GM23338 (cell line): ENCODE measurements around the gene DPPA4. TPM values are rescaled to one million over a fixed set of nuclear protein-coding genes. Genes with fewer than 3 reads are reported as not detected.
A peak's percentile ranks its signal among the peaks of the same experiment; 100 is the strongest.

Source experiments
- ATAC-seq: fragments of 200-7000 bp; cut with Tn5 transposase; 3 replicates; pipeline ENCODE4 v1.9.1; 2020
- DNase-seq: peaks from one replicate; pipeline ENCODE4 v3.0.0-alpha.2; 2015; ENCODE audit warnings: low spot score
- H2AFZ ChIP-seq: fragments of 200-600 bp; sonication (generic); 2 replicates; pipeline ENCODE4 v1.8.0; 2016; ENCODE audit warnings: antibody characterized with exemption, mild to moderate bottlenecking, moderate library complexity
- H3F3A ChIP-seq: fragments of 200-600 bp; sonication (generic); replicated peaks from 2 replicates; pipeline ENCODE4 v1.8.0; 2017; ENCODE audit warnings: antibody characterized with exemption, mixed run types, low read depth
- H3K27ac ChIP-seq: fragments of 200-600 bp; sonication (generic); 2 replicates; pipeline ENCODE4 v1.6.1; 2016; ENCODE audit warnings: low read depth
- H3K27me3 ChIP-seq: fragments of 200-600 bp; sonication (generic); 2 replicates; pipeline ENCODE4 v1.8.0; 2016; ENCODE audit warnings: mild to moderate bottlenecking, mixed run types, moderate library complexity; ENCODE audit not compliant: insufficient read depth
- H3K36me3 ChIP-seq: fragments of 200-600 bp; sonication (generic); 2 replicates; pipeline ENCODE4 v1.8.0; 2016; ENCODE audit warnings: mild to moderate bottlenecking; ENCODE audit not compliant: insufficient read depth
- H3K4me1 ChIP-seq: fragments of 200-600 bp; sonication (generic); 2 replicates; pipeline ENCODE4 v1.8.0; 2016; ENCODE audit warnings: mild to moderate bottlenecking, moderate library complexity; ENCODE audit not compliant: insufficient read depth
- H3K4me2 ChIP-seq: fragments of 200-600 bp; sonication (generic); 2 replicates; pipeline ENCODE4 v1.7.1; 2017; ENCODE audit warnings: mixed run types
- H3K4me3 ChIP-seq: fragments of 200-600 bp; sonication (generic); 2 replicates; pipeline ENCODE4 v1.6.1; 2016; ENCODE audit warnings: mixed run types
- H3K79me2 ChIP-seq: fragments of 200-600 bp; sonication (generic); replicated peaks from 2 replicates; pipeline ENCODE4 v1.8.0; 2017; ENCODE audit warnings: mild to moderate bottlenecking; ENCODE audit not compliant: insufficient read depth
- H3K9me2 ChIP-seq: fragments of 200-600 bp; sonication (generic); 2 replicates; pipeline ENCODE4 v1.8.0; 2017; ENCODE audit not compliant: insufficient read depth
- H4K20me1 ChIP-seq: fragments of 200-600 bp; sonication (generic); replicated peaks from 2 replicates; pipeline ENCODE4 v1.8.0; 2017; ENCODE audit warnings: mild to moderate bottlenecking; ENCODE audit not compliant: insufficient read depth
- H3K27ac Mint-ChIP-seq: 2 replicates; pipeline ENCODE4 v1.8.0; 2020; ENCODE audit warnings: inconsistent platforms, mild to moderate bottlenecking, moderate library complexity, mixed read lengths
- H3K27me3 Mint-ChIP-seq: 3 replicates; pipeline ENCODE4 v1.8.0; 2022; ENCODE audit warnings: low read depth, mild to moderate bottlenecking, moderate library complexity, mixed read lengths, inconsistent platforms; ENCODE audit not compliant: insufficient read depth, poor library complexity
- H3K36me3 Mint-ChIP-seq: 3 replicates; pipeline ENCODE4 v1.8.0; 2021; ENCODE audit warnings: low read depth, mild to moderate bottlenecking, inconsistent platforms, moderate library complexity, mixed read lengths
- H3K4me1 Mint-ChIP-seq: 3 replicates; pipeline ENCODE4 v1.8.0; 2020; ENCODE audit warnings: mild to moderate bottlenecking, inconsistent platforms, mixed read lengths
- H3K4me3 Mint-ChIP-seq: 3 replicates; pipeline ENCODE4 v1.8.0; 2021; ENCODE audit warnings: moderate library complexity, mild to moderate bottlenecking, inconsistent platforms, mixed read lengths
- H3K9me3 Mint-ChIP-seq: 3 replicates; pipeline ENCODE4 v1.8.0; 2020; ENCODE audit warnings: moderate library complexity, mild to moderate bottlenecking, inconsistent platforms, mixed read lengths
- CREB1 ChIP-seq: fragments of 250-450 bp; sonication (Bioruptor Pico); IDR thresholded peaks from 2 replicates; pipeline ENCODE4 v1.5.0; 2020; ENCODE audit warnings: low read depth, mild to moderate bottlenecking, moderate library complexity
- JUNB ChIP-seq: IDR thresholded peaks from one replicate; pipeline ENCODE4 v1.6.1; 2016; ENCODE audit warnings: antibody characterized with exemption; ENCODE audit not compliant: unreplicated experiment
- NANOG ChIP-seq: IDR thresholded peaks from 2 replicates; pipeline ENCODE4 v1.6.1; 2016; ENCODE audit warnings: antibody characterized with exemption, borderline replicate concordance
- POLR2AphosphoS5 ChIP-seq: IDR thresholded peaks from 2 replicates; pipeline ENCODE4 v1.6.1; 2016; ENCODE audit warnings: antibody characterized with exemption, low read depth
- STAT1 ChIP-seq: IDR thresholded peaks from one replicate; pipeline ENCODE4 v1.6.1; 2016; ENCODE audit warnings: antibody characterized with exemption; ENCODE audit not compliant: unreplicated experiment
- ZNF114 ChIP-seq: fragments of 250-450 bp; sonication (Bioruptor Pico); IDR thresholded peaks from 2 replicates; pipeline ENCODE4 v1.5.0; 2020; ENCODE audit warnings: mild to moderate bottlenecking, moderate library complexity
- ZNF331 ChIP-seq: fragments of 250-450 bp; sonication (Bioruptor Pico); IDR thresholded peaks from 2 replicates; pipeline ENCODE4 v1.5.0; 2020; ENCODE audit warnings: low read depth, mild to moderate bottlenecking, moderate library complexity
- polyA plus RNA-seq: library from polyadenylated mRNA; unstranded; fragments of >200 nt; fragmentation: Nextera tagmentation; extraction: Ambion mirVana; gene quantifications from 2 replicates; pipeline ENCODE4 v1.2.1, GENCODE V29; 2016
- total RNA-seq: library from RNA; depleted of rRNA; stranded (reverse); fragments of >200 nt; shearing (Covaris generic); gene quantifications from 2 replicates; pipeline ENCODE4 v1.2.3, GENCODE V29; 2014
- TF ChIP-seq, protein P1 (sequence below): IDR thresholded peaks from one replicate; pipeline ENCODE4 v1.6.1; 2018; ENCODE audit warnings: antibody characterized with exemption; ENCODE audit not compliant: unreplicated experiment
- TF ChIP-seq, protein P2 (sequence below): IDR thresholded peaks from 2 replicates; pipeline ENCODE4 v1.6.1; 2016; ENCODE audit warnings: antibody characterized with exemption

DPPA4 gene
- total and polyA plus RNA-seq, 2 experiments from 2014 or later: 546 to 878 TPM

DNA sequence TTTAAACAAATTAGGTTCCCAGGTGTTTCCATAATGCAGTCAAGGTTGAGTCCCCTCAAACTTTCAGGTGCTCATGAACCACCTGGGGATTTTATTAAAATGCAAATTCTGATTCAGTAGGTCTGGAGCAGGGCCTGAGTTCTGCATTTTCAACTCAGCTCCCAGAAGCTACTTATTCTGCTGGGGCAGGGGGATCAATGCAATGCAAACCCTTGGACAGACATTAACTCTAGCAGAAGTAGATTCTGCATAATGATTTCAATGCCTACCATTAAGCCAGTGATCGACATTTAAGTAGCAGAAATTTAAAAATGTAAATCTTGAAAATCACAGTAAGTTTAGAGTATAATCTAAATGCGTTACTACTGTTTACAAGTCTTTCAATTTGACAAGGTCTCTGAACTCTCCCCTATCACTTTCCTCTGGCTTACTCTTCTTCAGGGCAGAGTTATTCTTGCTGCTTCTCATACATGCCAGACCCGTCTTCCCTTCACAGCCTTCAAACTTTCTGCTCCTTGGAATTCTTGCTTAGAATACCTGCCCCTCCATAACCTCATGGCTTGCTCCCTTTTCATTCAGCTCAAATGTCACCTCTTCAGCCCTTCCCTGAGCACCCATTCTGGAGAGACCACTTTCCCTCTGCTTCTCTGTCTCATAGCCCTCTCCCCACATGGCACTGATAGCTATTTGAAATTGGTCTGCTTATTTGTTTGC, 19.3 kb upstream of the DPPA4 start (continued):
- TF ChIP-seq, protein P1, sequence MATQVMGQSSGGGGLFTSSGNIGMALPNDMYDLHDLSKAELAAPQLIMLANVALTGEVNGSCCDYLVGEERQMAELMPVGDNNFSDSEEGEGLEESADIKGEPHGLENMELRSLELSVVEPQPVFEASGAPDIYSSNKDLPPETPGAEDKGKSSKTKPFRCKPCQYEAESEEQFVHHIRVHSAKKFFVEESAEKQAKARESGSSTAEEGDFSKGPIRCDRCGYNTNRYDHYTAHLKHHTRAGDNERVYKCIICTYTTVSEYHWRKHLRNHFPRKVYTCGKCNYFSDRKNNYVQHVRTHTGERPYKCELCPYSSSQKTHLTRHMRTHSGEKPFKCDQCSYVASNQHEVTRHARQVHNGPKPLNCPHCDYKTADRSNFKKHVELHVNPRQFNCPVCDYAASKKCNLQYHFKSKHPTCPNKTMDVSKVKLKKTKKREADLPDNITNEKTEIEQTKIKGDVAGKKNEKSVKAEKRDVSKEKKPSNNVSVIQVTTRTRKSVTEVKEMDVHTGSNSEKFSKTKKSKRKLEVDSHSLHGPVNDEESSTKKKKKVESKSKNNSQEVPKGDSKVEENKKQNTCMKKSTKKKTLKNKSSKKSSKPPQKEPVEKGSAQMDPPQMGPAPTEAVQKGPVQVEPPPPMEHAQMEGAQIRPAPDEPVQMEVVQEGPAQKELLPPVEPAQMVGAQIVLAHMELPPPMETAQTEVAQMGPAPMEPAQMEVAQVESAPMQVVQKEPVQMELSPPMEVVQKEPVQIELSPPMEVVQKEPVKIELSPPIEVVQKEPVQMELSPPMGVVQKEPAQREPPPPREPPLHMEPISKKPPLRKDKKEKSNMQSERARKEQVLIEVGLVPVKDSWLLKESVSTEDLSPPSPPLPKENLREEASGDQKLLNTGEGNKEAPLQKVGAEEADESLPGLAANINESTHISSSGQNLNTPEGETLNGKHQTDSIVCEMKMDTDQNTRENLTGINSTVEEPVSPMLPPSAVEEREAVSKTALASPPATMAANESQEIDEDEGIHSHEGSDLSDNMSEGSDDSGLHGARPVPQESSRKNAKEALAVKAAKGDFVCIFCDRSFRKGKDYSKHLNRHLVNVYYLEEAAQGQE: no peak
- TF ChIP-seq STAT1 (no peak), JUNB (no peak)
- TF ChIP-seq, protein P2, sequence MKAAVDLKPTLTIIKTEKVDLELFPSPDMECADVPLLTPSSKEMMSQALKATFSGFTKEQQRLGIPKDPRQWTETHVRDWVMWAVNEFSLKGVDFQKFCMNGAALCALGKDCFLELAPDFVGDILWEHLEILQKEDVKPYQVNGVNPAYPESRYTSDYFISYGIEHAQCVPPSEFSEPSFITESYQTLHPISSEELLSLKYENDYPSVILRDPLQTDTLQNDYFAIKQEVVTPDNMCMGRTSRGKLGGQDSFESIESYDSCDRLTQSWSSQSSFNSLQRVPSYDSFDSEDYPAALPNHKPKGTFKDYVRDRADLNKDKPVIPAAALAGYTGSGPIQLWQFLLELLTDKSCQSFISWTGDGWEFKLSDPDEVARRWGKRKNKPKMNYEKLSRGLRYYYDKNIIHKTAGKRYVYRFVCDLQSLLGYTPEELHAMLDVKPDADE: no peak

DNA sequence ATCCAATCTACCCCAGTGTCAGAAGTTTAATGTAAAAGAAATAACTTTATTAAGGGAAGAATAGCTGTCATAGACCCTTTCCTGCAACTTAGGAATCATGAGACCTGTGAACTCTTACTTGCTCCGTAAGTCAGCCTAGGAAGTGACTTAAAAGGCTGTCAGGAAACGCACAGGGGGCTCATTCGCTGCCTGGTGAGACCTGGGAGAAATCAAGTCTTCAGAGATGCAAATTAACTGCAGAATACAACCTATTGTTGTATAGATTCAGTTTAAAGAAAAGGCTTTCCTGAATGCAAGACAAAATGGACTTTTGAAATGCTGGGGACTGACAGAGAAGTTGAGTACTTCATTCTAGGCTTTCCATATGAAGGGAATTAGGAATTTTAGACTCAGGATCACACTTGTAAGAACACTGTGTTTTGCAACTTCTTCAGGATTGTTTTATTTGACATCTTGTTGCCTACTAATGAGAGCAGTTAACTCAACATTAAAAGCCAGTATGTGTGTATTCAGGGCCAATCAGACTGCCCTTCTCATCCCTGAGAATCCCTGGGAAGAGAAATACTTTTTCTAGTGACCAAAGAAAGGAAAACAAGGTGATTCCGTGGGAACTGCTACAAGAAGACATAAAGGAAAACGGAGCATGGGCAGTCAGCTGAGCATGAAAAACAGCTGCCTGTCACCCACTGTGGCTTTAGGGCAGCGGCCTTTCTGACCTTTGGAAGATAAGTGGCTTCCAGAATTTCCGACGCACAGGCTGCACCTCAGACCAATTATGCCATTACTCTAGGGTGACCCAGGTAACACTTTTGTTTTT, 18.5 kb upstream of the DPPA4 start:
- peak overlapping the region; percentile 61 for H3K4me3 Mint-ChIP-seq
- H3K27me3 Mint-ChIP-seq: peaks cover 7% of the 10 kb centered on the region
- H3K4me1 Mint-ChIP-seq: peaks cover 54% of the 10 kb centered on the region
- ATAC-seq (peak; percentile 89), DNase-seq (peak; percentile 96)
- peak overlapping the region; percentile 93 for H3K27ac Mint-ChIP-seq
- no peaks in the 10 kb centered on the region for H4K20me1 ChIP-seq
- peaks cover 43% of the 10 kb centered on the region for H3K4me1 ChIP-seq
- H2AFZ ChIP-seq: no peak overlapping the region
- peak overlapping the region; percentile 34 for H3K4me3 ChIP-seq
- H3K9me3 Mint-ChIP-seq: no peaks in the 10 kb centered on the region
- H3K36me3 Mint-ChIP-seq: peaks cover 39% of the 10 kb centered on the region
- peak overlapping the region; percentile 55 for H3K4me2 ChIP-seq
- H3K36me3 ChIP-seq: no peaks in the 10 kb centered on the region; the same call in 1 of the 2 replicates
- peaks cover 6% of the 10 kb centered on the region for H3F3A ChIP-seq
- no peaks in the 10 kb centered on the region for H3K9me2 ChIP-seq
- H3K27ac ChIP-seq: peak overlapping the region; percentile 95
- H3K27me3 ChIP-seq: no peaks in the 10 kb centered on the region
- peaks cover 11% of the 10 kb centered on the region for H3K79me2 ChIP-seq
- peak; percentile 52; the same call in 1 of the 2 replicates for TF ChIP-seq CREB1
- TF ChIP-seq, protein P1: no peak
- TF ChIP-seq ZNF114: 0 out of 2 replicates have a peak, but pooled peaks have one; percentile 73
- TF ChIP-seq, protein P2: peak; percentile 37; the same call in 1 of the 2 replicates
- peak; percentile 94 for TF ChIP-seq NANOG
- TF ChIP-seq POLR2AphosphoS5: peak; percentile 54
- no peak for TF ChIP-seq ZNF331
